Mucosa of stomach (tissue), 1 donor: ENCODE data around the gene CIC.
"Not testable (repeated sequence)": the region's sequence is repeated elsewhere in the genome, so short reads cannot be mapped to it uniquely, and the experiment has no call there.

Experiments used
- H3K27me3 ChIP-seq: one replicate; pipeline ENCODE4 v1.7.0; 2013; ENCODE audit warnings: mild to moderate bottlenecking, low read length; ENCODE audit not compliant: control insufficient read depth, insufficient read depth
- H3K36me3 ChIP-seq: one replicate; pipeline ENCODE4 v1.7.0; 2013; ENCODE audit warnings: low read length; ENCODE audit not compliant: control insufficient read depth, insufficient read depth
- H3K4me1 ChIP-seq: one replicate; pipeline ENCODE4 v1.7.0; 2013; ENCODE audit warnings: mild to moderate bottlenecking, low read length; ENCODE audit not compliant: control insufficient read depth, insufficient read depth
- H3K4me3 ChIP-seq: one replicate; pipeline ENCODE4 v1.7.0; 2013; ENCODE audit warnings: low read length
- H3K9ac ChIP-seq: one replicate; pipeline ENCODE4 v1.7.0; 2013; ENCODE audit warnings: mild to moderate bottlenecking, low read length, moderate library complexity
- H3K9me3 ChIP-seq: one replicate; pipeline ENCODE4 v1.7.0; 2013; ENCODE audit warnings: mild to moderate bottlenecking, low read length, moderate library complexity; ENCODE audit not compliant: control insufficient read depth
- donor health status: Pancreatic carcinoma.

The CIC gene

GRCh38 chr19:42331333-42331732 lies 62.3 kb downstream of the CIC start:
- not testable (repeated sequence) for H3K4me3 ChIP-seq, H3K36me3 ChIP-seq, H3K27me3 ChIP-seq, H3K9ac ChIP-seq, H3K9me3 ChIP-seq, H3K4me1 ChIP-seq

- Histone ChIP-seq H3K27me3 (no peaks in the 10 kb centered on the region), H3K4me3 (no peak overlapping the region), H3K9me3 (no peaks in the 10 kb centered on the region), H3K36me3 (no peaks in the 10 kb centered on the region), H3K9ac (no peak overlapping the region), H3K4me1 (no peaks in the 10 kb centered on the region)
These were observed 63.0 kb downstream of the CIC start for GRCh38 chr19:42332059-42332458.

DNA sequence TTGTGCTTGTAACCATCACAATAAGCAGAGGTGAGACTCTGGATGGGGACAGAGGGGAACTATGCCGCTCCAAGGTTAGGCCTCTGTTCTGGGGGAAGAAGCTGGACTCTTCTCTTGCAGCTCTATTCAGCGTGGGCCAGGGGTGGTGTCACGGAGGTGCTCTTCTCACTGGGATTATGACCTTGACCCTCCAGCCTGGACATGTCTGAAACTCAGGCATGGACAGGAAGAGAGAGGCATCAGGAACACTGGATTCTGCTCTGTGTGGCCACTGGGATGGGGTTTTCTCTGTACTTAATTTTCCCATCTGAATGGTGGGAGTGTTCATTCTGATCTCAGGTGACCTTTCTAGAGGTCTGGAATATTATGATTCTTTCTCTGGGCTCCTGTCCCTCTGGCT lies 64.0 kb downstream of the CIC start:
- Histone ChIP-seq H3K27me3 (no peaks in the 10 kb centered on the region), H3K4me3 (no peak overlapping the region), H3K36me3 (no peaks in the 10 kb centered on the region), H3K4me1 (no peaks in the 10 kb centered on the region), H3K9me3 (no peaks in the 10 kb centered on the region), H3K9ac (no peak overlapping the region)

DNA sequence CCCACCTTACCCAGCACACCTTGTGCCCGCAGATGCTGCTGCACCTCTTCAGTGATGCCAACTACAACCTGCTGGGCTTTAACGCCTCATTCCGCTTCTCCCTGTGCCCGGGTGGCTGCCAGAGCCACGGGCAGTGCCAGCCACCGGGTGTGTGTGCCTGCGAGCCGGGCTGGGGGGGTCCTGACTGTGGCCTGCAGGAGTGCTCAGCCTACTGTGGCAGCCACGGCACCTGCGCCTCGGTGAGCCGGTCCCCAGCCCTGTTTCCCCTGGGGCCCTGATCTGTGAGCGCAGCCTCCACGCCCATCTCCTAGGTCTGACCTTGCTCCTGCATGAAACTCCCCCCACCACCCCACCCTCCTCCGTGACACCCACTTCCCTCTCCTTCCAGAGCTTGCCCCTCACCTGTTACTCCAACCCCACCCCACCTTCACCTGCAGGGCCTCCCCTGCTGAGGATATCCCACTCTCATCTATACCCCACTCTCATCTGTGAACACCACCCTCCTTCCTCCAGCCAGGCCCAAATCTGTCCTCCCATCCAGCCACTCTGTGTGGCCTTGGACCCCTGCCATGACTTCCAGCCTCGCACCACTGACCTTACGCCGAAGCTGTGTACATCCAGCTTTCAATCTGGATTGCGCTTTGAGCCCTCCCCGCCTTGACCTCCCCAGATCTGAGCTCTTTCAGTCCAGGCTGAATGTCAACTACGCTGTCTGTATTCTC lies 65.1 kb downstream of the CIC start:
- Histone ChIP-seq H3K9ac (no peak overlapping the region), H3K27me3 (no peaks in the 10 kb centered on the region), H3K4me3 (no peak overlapping the region), H3K9me3 (no peaks in the 10 kb centered on the region), H3K4me1 (no peaks in the 10 kb centered on the region), H3K36me3 (no peaks in the 10 kb centered on the region)

DNA sequence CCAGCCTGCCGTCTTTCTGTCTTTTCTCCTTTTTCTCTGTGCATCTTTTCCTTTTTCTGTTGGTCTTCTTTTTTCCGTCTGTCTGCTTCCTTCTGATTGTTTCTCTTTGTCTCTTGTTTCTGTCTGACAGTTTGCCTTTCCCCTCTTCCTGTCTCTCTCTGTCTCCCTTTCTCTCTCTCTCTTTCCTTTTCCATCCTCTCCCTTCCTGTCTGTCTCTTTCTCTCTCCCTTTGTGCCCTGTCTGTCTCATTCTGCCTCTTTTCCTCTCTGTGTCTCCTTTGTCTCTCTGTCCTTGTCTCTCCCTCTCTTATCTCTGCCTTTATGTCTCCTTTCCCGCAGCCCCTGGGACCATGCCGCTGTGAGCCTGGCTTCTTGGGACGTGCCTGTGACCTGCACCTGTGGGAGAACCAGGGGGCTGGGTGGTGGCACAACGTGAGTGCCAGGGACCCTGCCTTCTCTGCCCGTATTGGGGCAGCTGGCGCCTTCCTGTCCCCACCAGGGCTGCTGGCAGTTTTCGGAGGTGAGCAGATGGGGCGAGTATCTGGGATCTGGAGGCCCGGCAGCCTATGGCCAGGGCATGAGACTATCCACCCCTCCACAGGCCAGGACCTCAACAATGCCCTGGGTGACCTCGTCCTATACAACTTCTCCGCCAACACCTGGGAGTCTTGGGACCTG lies 65.8 kb downstream of the CIC start:
- Histone ChIP-seq H3K4me1 (no peaks in the 10 kb centered on the region), H3K27me3 (no peaks in the 10 kb centered on the region), H3K9me3 (no peaks in the 10 kb centered on the region), H3K36me3 (no peaks in the 10 kb centered on the region), H3K9ac (no peak overlapping the region), H3K4me3 (no peak overlapping the region)

GRCh38 chr19:42335374-42335936 lies 66.4 kb downstream of the CIC start:
- no peaks in the 10 kb centered on the region for H3K36me3 ChIP-seq
- H3K4me1 ChIP-seq = no peaks in the 10 kb centered on the region
- no peaks in the 10 kb centered on the region for H3K27me3 ChIP-seq

DNA sequence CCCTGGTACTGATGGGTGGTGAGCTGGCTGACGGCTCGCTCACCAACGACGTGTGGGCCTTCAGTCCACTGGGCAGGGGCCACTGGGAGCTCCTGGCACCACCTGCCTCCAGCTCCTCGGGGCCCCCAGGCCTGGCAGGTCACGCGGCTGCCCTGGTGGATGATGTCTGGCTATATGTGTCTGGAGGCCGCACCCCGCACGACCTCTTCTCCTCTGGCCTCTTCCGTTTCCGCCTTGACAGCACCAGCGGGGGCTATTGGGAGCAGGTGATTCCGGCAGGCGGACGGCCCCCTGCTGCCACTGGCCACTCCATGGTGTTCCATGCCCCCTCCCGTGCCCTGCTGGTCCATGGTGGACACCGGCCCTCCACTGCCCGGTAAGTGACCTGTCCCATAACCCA lies 66.9 kb downstream of the CIC start:
- Histone ChIP-seq H3K9me3 (no peaks in the 10 kb centered on the region), H3K9ac (no peak overlapping the region), H3K36me3 (no peaks in the 10 kb centered on the region), H3K4me3 (no peak overlapping the region), H3K27me3 (no peaks in the 10 kb centered on the region), H3K4me1 (no peaks in the 10 kb centered on the region)

More at GRCh38 chr19:42335374-42335936, 66.4 kb downstream of the CIC start:
- H3K9ac ChIP-seq = no peak overlapping the region
- H3K9me3 ChIP-seq = no peaks in the 10 kb centered on the region
- no peak overlapping the region for H3K4me3 ChIP-seq

GRCh38 chr19:42339126-42339860 lies 70.2 kb downstream of the CIC start:
- H3K4me1 ChIP-seq, H3K36me3 ChIP-seq, H3K4me3 ChIP-seq, H3K27me3 ChIP-seq, H3K9ac ChIP-seq, H3K9me3 ChIP-seq: not testable (repeated sequence)

DNA sequence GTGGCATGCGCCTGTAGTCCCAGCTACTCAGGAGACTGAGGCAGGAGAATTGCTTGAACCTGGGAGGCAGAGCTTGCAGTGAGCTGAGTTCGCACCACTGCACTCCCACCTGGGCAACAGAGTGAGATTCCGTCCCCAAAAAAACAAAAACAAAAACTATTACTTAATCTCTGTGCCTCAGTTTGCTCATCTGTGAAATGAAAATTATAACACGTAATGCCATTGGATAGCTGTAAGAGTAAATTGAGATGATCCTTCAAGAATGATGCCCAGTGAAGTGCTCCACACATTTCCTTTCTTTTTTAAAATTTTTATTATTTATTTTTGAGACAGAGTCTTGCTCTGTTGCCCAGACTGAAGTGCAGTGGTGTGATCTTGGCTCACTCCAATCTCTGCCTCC lies 70.9 kb downstream of the CIC start:
- not testable (repeated sequence) for H3K4me1 ChIP-seq, H3K4me3 ChIP-seq, H3K9ac ChIP-seq, H3K27me3 ChIP-seq, H3K36me3 ChIP-seq, H3K9me3 ChIP-seq

DNA sequence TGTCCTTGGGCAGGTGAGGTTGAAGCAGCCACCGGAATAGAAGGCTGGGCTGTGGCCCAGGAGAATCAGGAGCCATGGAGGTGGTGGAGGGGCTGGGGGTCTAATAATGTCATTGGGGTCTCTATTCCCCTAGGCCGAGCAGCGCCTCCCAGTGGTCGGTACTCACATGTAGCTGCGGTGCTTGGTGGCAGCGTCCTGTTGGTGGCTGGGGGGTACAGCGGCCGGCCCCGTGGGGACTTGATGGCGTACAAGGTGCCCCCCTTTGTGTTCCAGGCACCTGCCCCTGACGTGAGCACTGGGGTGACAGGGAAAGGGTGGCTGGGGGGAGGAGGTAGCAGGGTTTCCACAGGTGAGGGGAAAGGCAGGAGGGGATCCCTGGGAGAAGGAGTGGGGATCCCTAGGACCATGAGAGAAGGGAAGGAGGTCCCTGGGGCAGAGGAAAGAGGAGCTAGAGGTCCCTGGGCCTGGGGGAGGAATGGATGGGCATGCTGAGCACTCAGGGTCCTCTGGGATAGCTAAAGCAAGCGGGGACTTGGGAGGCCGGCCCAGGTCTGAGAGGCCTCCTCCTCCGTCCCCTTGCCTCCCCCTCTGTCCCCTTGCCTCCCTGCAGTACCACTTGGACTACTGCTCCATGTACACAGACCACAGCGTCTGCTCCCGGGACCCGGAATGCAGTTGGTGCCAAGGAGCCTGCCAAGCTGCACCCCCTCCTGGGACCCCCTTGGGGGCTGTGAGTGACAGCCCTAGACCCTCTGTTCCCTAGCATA lies 74.5 kb downstream of the CIC start:
- Histone ChIP-seq H3K27me3 (no peaks in the 10 kb centered on the region), H3K36me3 (no peaks in the 10 kb centered on the region), H3K4me1 (no peaks in the 10 kb centered on the region), H3K9ac (no peak overlapping the region), H3K4me3 (no peak overlapping the region), H3K9me3 (no peaks in the 10 kb centered on the region)

- Histone ChIP-seq H3K27me3 (no peaks in the 10 kb centered on the region), H3K9me3 (no peaks in the 10 kb centered on the region), H3K4me1 (no peaks in the 10 kb centered on the region), H3K36me3 (no peaks in the 10 kb centered on the region), H3K4me3 (no peak overlapping the region), H3K9ac (no peak overlapping the region)
These were observed 75.4 kb downstream of the CIC start for GRCh38 chr19:42344336-42344893.
